Measurements from ENCODE around the gene FAM13C.

FAM13C gene

DNA sequence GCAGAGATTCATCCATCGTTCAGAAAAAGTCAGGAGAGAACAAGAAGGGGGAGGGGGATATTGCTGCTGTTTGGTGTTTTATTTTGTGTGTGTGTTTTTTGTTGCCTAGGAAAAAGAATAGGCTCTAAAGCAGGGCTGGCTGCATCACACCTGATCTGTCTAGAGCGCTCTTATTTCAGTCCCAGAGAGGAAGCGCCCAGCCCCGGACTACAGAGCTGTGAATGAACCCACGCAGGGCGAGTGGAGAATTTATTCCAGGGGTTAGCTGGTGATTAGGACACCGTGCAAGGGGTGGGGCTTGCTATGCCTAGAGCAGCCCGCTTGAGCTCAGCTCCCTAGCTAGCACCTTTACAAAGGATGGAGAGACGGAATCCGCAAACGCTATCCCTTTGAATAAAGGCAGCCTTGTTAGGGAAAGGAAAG is 621 bp upstream of the FAM13C start:
- TF ChIP-seq YY1 (IDR thresholded peaks at IDR 0.05; ENCODE audit: low read depth): no peak
- TF ChIP-seq, protein P1, sequence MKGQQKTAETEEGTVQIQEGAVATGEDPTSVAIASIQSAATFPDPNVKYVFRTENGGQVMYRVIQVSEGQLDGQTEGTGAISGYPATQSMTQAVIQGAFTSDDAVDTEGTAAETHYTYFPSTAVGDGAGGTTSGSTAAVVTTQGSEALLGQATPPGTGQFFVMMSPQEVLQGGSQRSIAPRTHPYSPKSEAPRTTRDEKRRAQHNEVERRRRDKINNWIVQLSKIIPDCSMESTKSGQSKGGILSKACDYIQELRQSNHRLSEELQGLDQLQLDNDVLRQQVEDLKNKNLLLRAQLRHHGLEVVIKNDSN (IDR thresholded peaks at IDR 0.05): no peak
- TF ChIP-seq, protein P2, sequence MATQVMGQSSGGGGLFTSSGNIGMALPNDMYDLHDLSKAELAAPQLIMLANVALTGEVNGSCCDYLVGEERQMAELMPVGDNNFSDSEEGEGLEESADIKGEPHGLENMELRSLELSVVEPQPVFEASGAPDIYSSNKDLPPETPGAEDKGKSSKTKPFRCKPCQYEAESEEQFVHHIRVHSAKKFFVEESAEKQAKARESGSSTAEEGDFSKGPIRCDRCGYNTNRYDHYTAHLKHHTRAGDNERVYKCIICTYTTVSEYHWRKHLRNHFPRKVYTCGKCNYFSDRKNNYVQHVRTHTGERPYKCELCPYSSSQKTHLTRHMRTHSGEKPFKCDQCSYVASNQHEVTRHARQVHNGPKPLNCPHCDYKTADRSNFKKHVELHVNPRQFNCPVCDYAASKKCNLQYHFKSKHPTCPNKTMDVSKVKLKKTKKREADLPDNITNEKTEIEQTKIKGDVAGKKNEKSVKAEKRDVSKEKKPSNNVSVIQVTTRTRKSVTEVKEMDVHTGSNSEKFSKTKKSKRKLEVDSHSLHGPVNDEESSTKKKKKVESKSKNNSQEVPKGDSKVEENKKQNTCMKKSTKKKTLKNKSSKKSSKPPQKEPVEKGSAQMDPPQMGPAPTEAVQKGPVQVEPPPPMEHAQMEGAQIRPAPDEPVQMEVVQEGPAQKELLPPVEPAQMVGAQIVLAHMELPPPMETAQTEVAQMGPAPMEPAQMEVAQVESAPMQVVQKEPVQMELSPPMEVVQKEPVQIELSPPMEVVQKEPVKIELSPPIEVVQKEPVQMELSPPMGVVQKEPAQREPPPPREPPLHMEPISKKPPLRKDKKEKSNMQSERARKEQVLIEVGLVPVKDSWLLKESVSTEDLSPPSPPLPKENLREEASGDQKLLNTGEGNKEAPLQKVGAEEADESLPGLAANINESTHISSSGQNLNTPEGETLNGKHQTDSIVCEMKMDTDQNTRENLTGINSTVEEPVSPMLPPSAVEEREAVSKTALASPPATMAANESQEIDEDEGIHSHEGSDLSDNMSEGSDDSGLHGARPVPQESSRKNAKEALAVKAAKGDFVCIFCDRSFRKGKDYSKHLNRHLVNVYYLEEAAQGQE (IDR thresholded peaks at IDR 0.05; ENCODE audit: low read depth): no peak
- TF ChIP-seq NFIC (IDR thresholded peaks at IDR 0.05): no peak
- TF ChIP-seq RAD21 (IDR thresholded peaks at IDR 0.05; ENCODE audit: low read depth): no peak
- no peak for TF ChIP-seq CEBPB (IDR thresholded peaks at IDR 0.05)
- no peak for TF ChIP-seq CREB1 (IDR thresholded peaks at IDR 0.05; ENCODE audit: low read depth)
- TF ChIP-seq EGR1 (IDR thresholded peaks at IDR 0.05): no peak
- TF ChIP-seq TEAD4 (IDR thresholded peaks at IDR 0.05): no peak
- TF ChIP-seq FOXM1 (IDR thresholded peaks at IDR 0.05; ENCODE audit: borderline replicate concordance, low read depth): no peak
- TF ChIP-seq TCF12 (IDR thresholded peaks at IDR 0.05; ENCODE audit: low read depth): no peak
- no peak for TF ChIP-seq ZBTB7A (IDR thresholded peaks at IDR 0.05; ENCODE audit: low read depth)
- no peak for TF ChIP-seq EP300 (IDR thresholded peaks at IDR 0.05; ENCODE audit: borderline replicate concordance)
- TF ChIP-seq, protein P3, sequence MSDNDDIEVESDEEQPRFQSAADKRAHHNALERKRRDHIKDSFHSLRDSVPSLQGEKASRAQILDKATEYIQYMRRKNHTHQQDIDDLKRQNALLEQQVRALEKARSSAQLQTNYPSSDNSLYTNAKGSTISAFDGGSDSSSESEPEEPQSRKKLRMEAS (IDR thresholded peaks at IDR 0.05): no peak
- no peak for TF ChIP-seq TAF1 (IDR thresholded peaks at IDR 0.05; ENCODE audit: low read depth)

DNA sequence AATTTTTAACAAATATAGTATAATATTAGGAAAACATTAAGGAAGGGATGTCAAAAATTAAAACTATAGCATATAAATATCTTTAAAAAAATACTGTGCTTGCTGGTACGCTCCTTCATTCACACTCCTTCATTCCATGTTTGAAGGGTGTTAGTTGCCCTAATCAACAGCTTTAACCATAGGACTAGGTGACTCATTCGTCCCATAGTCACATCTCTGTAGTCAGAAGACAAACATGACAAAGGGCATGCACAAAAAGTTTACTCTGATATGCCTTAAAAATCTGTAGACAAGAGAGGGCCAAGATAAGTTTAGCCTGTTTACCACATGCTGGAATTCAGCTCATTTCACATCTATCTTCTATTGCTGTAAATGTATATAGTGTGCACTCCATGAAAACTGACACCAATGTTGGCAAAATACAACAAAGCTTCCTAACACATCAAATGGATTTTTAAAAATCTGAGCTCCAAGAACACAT is 646 bp downstream of the FAM13C start:
- TF ChIP-seq, protein P3 (IDR thresholded peaks at IDR 0.05): no peak
- TF ChIP-seq EGR1 (IDR thresholded peaks at IDR 0.05): no peak

DNA sequence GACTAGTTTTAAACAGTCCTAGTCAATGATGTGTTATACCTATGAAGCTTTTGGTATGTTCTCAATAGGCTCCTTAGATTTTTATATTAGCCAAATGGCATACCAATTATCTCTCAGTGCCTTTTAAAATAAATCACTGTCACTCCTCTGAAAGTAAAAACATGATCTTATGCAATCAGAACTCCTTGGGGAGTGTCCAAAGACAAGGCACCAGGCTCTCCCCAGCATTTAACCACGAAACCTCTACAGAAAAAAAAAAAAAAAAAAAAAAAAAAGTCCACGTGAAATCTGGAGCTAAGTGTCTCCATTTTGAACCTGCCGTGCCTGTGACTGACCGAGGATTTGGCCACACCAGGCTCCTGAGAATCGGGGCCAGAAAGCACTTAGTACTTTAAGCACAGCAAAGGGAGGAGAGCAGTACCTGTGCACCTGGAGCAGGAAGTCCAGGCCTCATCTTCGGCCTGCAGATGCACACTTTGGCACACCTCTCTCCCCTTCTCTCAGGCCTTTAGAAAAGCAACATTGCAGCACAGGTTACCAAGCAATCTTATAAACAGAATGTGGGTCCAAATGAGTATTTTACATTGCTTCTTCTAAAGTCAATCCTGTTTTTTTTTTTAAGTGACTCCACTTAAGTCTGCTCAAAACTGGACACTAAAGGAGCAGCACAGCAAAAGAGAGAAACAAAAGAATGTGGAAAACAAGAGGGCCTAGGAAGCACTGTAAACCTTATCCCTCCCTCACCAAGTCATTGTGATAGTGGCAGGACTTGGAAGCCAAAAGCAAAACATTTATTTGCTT is 1.5 kb downstream of the FAM13C start:
- TF ChIP-seq RAD21 (IDR thresholded peaks at IDR 0.05; ENCODE audit: low read depth): no peak
- TF ChIP-seq, protein P3 (IDR thresholded peaks at IDR 0.05): no peak
- TF ChIP-seq YY1 (IDR thresholded peaks at IDR 0.05; ENCODE audit: low read depth): no peak
- no peak for TF ChIP-seq EGR1 (IDR thresholded peaks at IDR 0.05)
- no peak for TF ChIP-seq FOXM1 (IDR thresholded peaks at IDR 0.05; ENCODE audit: borderline replicate concordance, low read depth)
- TF ChIP-seq, protein P1 (IDR thresholded peaks at IDR 0.05): no peak
- TF ChIP-seq CREB1 (IDR thresholded peaks at IDR 0.05; ENCODE audit: low read depth): no peak
- no peak for TF ChIP-seq EP300 (IDR thresholded peaks at IDR 0.05; ENCODE audit: borderline replicate concordance)
- TF ChIP-seq NFIC (IDR thresholded peaks at IDR 0.05): no peak
- no peak for TF ChIP-seq CEBPB (IDR thresholded peaks at IDR 0.05)
- TF ChIP-seq TEAD4 (IDR thresholded peaks at IDR 0.05): no peak
- TF ChIP-seq, protein P2 (IDR thresholded peaks at IDR 0.05; ENCODE audit: low read depth): no peak
- TF ChIP-seq ZBTB7A (IDR thresholded peaks at IDR 0.05; ENCODE audit: low read depth): no peak
- TF ChIP-seq TCF12 (IDR thresholded peaks at IDR 0.05; ENCODE audit: low read depth): no peak
- no peak for TF ChIP-seq TAF1 (IDR thresholded peaks at IDR 0.05; ENCODE audit: low read depth)

DNA sequence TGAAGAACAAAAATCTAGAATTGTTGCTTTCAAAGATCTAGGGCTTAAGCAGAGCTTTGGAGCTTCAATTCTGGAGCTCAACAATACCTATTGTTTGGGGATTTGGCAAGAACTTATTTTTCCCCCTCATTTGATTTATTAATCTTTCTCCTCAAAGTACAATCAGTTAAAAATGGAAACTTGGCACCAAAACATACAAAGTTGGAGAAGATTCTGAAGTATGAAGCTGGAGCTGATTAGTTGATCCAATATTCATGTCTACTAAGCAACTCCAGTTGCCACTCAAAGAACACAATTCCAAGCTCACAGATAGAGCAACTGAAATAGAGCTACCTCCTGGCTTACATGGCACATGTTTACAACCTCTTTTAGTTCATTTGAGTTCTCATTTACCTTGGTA is 3.8 kb downstream of the FAM13C start:
- TF ChIP-seq, protein P1 (IDR thresholded peaks at IDR 0.05): no peak
- TF ChIP-seq NFIC (IDR thresholded peaks at IDR 0.05) (no peak), TAF1 (IDR thresholded peaks at IDR 0.05; ENCODE audit: low read depth) (no peak), TCF12 (IDR thresholded peaks at IDR 0.05; ENCODE audit: low read depth) (no peak)

DNA sequence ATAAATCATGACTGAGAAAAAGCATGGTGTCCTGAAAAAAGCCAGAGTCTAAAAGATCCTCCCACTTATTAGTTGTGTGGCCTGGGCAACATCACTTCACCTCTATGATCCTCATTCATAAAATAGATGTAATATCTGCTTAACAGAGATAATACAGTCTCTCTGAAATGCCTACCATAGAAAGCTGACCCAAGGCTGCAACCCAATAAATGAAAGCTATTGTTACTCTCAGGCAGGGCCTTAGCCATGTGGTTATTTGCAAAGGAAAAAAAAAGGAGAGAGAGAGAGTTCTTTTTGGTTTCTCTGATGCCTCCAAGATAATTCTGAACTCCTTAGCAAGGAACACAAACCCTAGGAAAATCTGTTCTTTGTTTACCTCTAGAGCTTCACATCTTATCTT is 7.9 kb downstream of the FAM13C start:
- TF ChIP-seq, protein P1 (IDR thresholded peaks at IDR 0.05): no peak
- TF ChIP-seq CREB1 (IDR thresholded peaks at IDR 0.05; ENCODE audit: low read depth) (no peak), TAF1 (IDR thresholded peaks at IDR 0.05; ENCODE audit: low read depth) (no peak), TCF12 (IDR thresholded peaks at IDR 0.05; ENCODE audit: low read depth) (no peak), YY1 (IDR thresholded peaks at IDR 0.05; ENCODE audit: low read depth) (no peak), ZBTB7A (IDR thresholded peaks at IDR 0.05; ENCODE audit: low read depth) (no peak), NFIC (IDR thresholded peaks at IDR 0.05) (no peak), EGR1 (IDR thresholded peaks at IDR 0.05) (no peak), RAD21 (IDR thresholded peaks at IDR 0.05; ENCODE audit: low read depth) (no peak)
- TF ChIP-seq, protein P3 (IDR thresholded peaks at IDR 0.05): no peak
- TF ChIP-seq, protein P2 (IDR thresholded peaks at IDR 0.05; ENCODE audit: low read depth): no peak

Measured in Ishikawa (cell line).